Stomach smooth muscle (tissue), 2 donors: ENCODE data around the gene KCNJ5.

Experiments
- H3K27ac ChIP-seq: one replicate; pipeline ENCODE4 v1.7.0; 2013; ENCODE audit warnings: mild to moderate bottlenecking, low read length, inconsistent platforms
- H3K27me3 ChIP-seq, 2 donors: one replicate each; pipeline ENCODE4 v1.7.0; 2013; ENCODE audit warnings: low read length in 2 of 2; ENCODE audit not compliant: insufficient read depth in 2 of 2, control insufficient read depth in 1 of 2
- H3K36me3 ChIP-seq, 2 donors: one replicate each; pipeline ENCODE4 v1.7.0; 2013; ENCODE audit warnings: low read length in 2 of 2; ENCODE audit not compliant: control insufficient read depth in 2 of 2, insufficient read depth in 2 of 2
- H3K4me1 ChIP-seq: one replicate; pipeline ENCODE4 v1.7.0; 2013; ENCODE audit warnings: low read length; ENCODE audit not compliant: control insufficient read depth, insufficient read depth
- H3K4me3 ChIP-seq, 2 donors: one replicate each; pipeline ENCODE4 v1.7.0; 2013; ENCODE audit warnings: low read length in 2 of 2
- H3K9ac ChIP-seq, 2 donors: one replicate each; pipeline ENCODE4 v1.7.0; 2013; ENCODE audit warnings: low read length in 2 of 2, mild to moderate bottlenecking in 1 of 2
- H3K9me3 ChIP-seq, 2 donors: one replicate each; pipeline ENCODE4 v1.7.0; 2013; ENCODE audit warnings: low read length in 2 of 2; ENCODE audit not compliant: control insufficient read depth in 2 of 2
- donor health status: healthy.
- donor health status: Pancreatic carcinoma.

Gene KCNJ5

DNA sequence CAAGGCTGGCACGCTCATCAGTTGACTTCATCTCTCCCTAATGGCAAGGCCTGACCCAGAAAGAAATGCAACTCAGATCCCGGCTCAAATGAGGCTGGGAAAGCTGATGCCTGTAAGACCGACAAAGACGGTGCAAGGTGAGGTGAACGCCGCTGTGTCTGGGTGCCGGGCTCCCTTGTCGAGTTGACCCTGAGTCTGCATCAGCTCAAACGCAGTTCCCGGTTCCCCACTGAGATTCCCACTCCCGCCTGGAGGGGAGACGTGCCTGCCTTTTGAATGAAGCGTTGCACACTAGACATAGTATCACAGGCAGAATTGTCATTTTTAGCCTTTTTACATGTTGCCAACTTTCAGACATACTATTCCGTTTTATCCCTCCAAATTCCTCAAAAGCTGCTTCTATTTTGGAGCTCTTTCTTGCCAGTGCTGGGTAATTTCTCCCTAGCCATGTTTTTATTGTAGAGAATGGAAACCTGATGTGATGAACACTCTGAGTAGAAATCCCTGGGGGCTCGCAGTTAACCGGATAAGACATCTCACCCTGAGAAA, 52.3 kb downstream of the KCNJ5 start:
- Histone ChIP-seq H3K4me1 (no peaks in the 10 kb centered on the region), H3K27me3 (peaks cover 5% of the 10 kb centered on the region in 2 donors), H3K36me3 (no peaks in the 10 kb centered on the region), H3K27ac (no peak overlapping the region), H3K4me3 (no peak overlapping the region), H3K9me3 (no peaks in the 10 kb centered on the region), H3K9ac (no peak overlapping the region)

DNA sequence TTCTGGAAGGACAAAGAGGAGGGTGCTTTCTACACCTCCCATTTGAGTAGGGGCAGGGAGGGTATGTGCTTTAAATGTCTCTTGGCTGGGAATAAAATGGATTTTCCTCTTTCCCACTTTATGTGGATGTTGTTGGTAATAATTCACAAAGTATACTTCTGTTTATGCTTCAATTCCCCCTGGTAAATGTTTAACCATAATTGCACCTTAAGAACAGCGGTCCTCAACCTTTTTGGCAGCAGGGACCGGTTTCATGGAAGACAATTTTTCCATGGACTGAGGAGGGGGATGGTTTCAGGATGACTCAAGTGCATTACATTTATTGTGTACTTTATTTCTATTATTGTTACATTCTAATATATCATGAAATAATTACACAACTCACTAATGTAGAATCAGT, 55.5 kb downstream of the KCNJ5 start:
- peaks cover 0 to 2% of the 10 kb centered on the region in 2 donors for H3K27me3 ChIP-seq
- no peaks in the 10 kb centered on the region for H3K36me3 ChIP-seq
- H3K9ac ChIP-seq = no peak overlapping the region
- no peak overlapping the region for H3K4me3 ChIP-seq
- no peaks in the 10 kb centered on the region for H3K9me3 ChIP-seq
- no peak overlapping the region for H3K27ac ChIP-seq
- no peaks in the 10 kb centered on the region for H3K4me1 ChIP-seq

DNA sequence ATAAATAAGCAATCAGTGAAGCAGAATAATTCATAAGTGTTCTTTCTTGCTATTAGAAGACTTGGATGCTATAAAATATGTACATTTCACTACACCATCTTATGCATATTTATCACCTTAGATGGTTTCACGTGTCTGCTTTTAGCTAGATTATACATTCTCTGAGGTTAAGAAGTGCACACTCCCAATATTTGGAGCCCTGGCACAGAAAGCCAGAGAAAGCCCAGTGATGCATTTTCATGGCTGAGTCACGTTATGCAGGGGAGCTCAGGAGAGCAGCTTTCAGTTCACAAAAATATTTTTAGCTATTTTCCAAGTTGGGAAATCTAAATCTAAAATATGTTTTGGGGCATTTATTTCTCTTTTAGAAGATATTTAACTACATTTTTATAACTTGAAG, 56.6 kb downstream of the KCNJ5 start:
- Histone ChIP-seq H3K27ac (no peak overlapping the region), H3K4me3 (no peak overlapping the region), H3K4me1 (no peaks in the 10 kb centered on the region), H3K9me3 (no peaks in the 10 kb centered on the region), H3K27me3 (peaks cover 0 to 4% of the 10 kb centered on the region in 2 donors), H3K36me3 (no peaks in the 10 kb centered on the region), H3K9ac (no peak overlapping the region)

DNA sequence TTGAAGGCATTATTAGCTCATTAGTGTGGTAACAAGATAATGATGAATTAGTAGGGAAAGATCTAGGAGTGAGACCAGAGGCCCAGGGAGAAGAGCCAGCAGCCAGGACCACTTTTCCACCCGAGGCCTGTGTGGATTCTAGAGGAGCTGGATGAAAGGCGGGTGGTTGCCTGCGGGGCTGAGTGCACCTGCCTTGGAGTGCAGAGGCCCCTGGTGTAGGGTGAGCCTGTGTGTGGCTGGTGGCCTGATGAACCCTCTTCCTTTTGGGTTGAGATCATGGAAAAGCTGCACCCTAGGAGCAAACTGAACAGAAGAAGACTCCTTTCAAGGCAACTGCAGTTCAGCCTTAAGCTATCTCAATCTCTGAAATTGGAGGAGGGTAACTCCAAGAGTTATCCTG, 57.4 kb downstream of the KCNJ5 start:
- Histone ChIP-seq H3K9ac (no peak overlapping the region), H3K9me3 (no peaks in the 10 kb centered on the region), H3K4me1 (no peaks in the 10 kb centered on the region), H3K4me3 (no peak overlapping the region), H3K27me3 (peaks cover 0 to 6% of the 10 kb centered on the region in 2 donors), H3K27ac (no peak overlapping the region), H3K36me3 (no peaks in the 10 kb centered on the region)

GRCh38 chr11:128949791-128950454, 58.8 kb downstream of the KCNJ5 start:
- H3K4me1 ChIP-seq = no peaks in the 10 kb centered on the region
- no peaks in the 10 kb centered on the region for H3K36me3 ChIP-seq
- peaks cover 0 to 6% of the 10 kb centered on the region in 2 donors for H3K27me3 ChIP-seq
- H3K9ac ChIP-seq = no peak overlapping the region
- H3K27ac ChIP-seq = no peak overlapping the region
- H3K9me3 ChIP-seq = no peaks in the 10 kb centered on the region
- no peak overlapping the region for H3K4me3 ChIP-seq

GRCh38 chr11:128953151-128953550, 62.0 kb downstream of the KCNJ5 start:
- no peaks in the 10 kb centered on the region for H3K36me3 ChIP-seq
- peaks cover 2 to 6% of the 10 kb centered on the region in 2 donors for H3K27me3 ChIP-seq
- no peaks in the 10 kb centered on the region for H3K4me1 ChIP-seq

DNA sequence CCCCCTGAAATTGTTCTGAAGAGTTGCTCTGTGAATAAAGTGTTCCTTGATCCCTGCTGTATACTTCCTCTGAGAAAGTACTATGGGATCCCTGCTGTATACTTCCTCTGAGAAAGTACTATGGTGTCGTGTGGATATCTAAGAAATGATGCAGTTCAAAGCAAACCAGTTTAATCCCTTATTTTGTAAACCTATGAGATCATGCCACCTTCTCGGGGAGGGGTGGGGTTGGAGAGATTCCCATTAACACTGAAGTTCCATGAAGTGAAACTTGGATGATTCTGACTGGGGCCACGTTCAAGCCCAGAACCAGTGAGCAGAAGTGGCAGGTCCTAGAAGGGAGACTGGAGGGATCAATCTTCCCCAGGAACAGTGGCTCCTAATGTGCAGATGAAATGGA, 64.5 kb downstream of the KCNJ5 start:
- Histone ChIP-seq H3K36me3 (no peaks in the 10 kb centered on the region), H3K9ac (no peak overlapping the region), H3K4me1 (no peaks in the 10 kb centered on the region), H3K4me3 (no peak overlapping the region), H3K27ac (no peak overlapping the region), H3K27me3 (peaks cover 2 to 6% of the 10 kb centered on the region in 2 donors), H3K9me3 (no peaks in the 10 kb centered on the region)

More at GRCh38 chr11:128953151-128953550, 62.0 kb downstream of the KCNJ5 start:
- Histone ChIP-seq H3K9ac (no peak overlapping the region), H3K9me3 (no peaks in the 10 kb centered on the region), H3K27ac (no peak overlapping the region), H3K4me3 (no peak overlapping the region)

GRCh38 chr11:128956401-128957201, 65.4 kb downstream of the KCNJ5 start:
- H3K9ac ChIP-seq = no peak overlapping the region
- H3K9me3 ChIP-seq = no peaks in the 10 kb centered on the region
- H3K27me3 ChIP-seq = peaks cover 2 to 6% of the 10 kb centered on the region in 2 donors
- no peak overlapping the region for H3K4me3 ChIP-seq
- H3K4me1 ChIP-seq = no peaks in the 10 kb centered on the region
- no peaks in the 10 kb centered on the region for H3K36me3 ChIP-seq
- no peak overlapping the region for H3K27ac ChIP-seq

GRCh38 chr11:128957202-128957482, 66.0 kb downstream of the KCNJ5 start:
- H3K9ac ChIP-seq = no peak overlapping the region
- H3K4me1 ChIP-seq = no peaks in the 10 kb centered on the region
- H3K27ac ChIP-seq = no peak overlapping the region
- no peaks in the 10 kb centered on the region for H3K36me3 ChIP-seq
- H3K9me3 ChIP-seq = no peaks in the 10 kb centered on the region
- H3K4me3 ChIP-seq = no peak overlapping the region
- peaks cover 2 to 6% of the 10 kb centered on the region in 2 donors for H3K27me3 ChIP-seq

DNA sequence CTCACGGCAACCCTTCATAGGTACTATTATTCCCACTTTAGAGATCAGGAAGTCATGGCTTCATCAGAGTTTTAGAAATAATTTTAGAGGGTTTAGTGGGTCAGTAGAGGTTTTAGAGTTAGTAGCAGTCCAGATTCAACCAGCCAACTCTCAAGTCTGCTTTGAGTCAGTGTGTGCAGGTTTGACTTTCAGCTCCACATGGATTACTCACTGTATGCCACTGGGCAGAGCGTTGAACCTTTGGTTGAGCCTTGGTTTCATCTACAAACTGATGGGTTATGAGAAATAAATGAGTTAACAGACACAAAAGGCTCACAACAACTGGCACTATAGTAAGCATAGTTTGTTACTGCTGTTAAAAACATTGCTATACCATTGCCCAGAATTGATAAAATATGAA, 70.5 kb downstream of the KCNJ5 start:
- no peak overlapping the region for H3K9ac ChIP-seq
- H3K27me3 ChIP-seq = peaks cover 2% of the 10 kb centered on the region in 2 donors
- H3K4me3 ChIP-seq = no peak overlapping the region
- no peaks in the 10 kb centered on the region for H3K9me3 ChIP-seq
- peaks cover 0 to 2% of the 10 kb centered on the region in 2 donors for H3K36me3 ChIP-seq
- no peak overlapping the region for H3K27ac ChIP-seq
- no peaks in the 10 kb centered on the region for H3K4me1 ChIP-seq

GRCh38 chr11:128962896-128963295, 71.7 kb downstream of the KCNJ5 start:
- Histone ChIP-seq H3K27me3 (no peaks in the 10 kb centered on the region), H3K27ac (no peak overlapping the region), H3K4me3 (no peak overlapping the region), H3K4me1 (no peaks in the 10 kb centered on the region), H3K36me3 (peaks cover 0 to 2% of the 10 kb centered on the region in 2 donors), H3K9ac (no peak overlapping the region), H3K9me3 (no peaks in the 10 kb centered on the region)
